Fibroblast of skin of left quadriceps (primary cell): ENCODE data around the gene KCNJ10.
A peak's percentile ranks its signal among the peaks of the same experiment; 100 is the strongest.

Experiments
- DNase-seq, 2 experiments: peaks; one replicate each; pipeline ENCODE4 v3.0.0-alpha.2; 2013; ENCODE audit warnings: low read depth in 2 of 2

KCNJ10 gene

GRCh38 chr1:160084771-160085321 is 14.9 kb upstream of the KCNJ10 start:
- no peak for DNase-seq

GRCh38 chr1:160083968-160084770 is 14.2 kb upstream of the KCNJ10 start:
- no peak for DNase-seq

- no peak for DNase-seq
These were observed 13.0 kb upstream of the KCNJ10 start for GRCh38 chr1:160082926-160083325.

- DNase-seq = no peak
These were observed 12.5 kb upstream of the KCNJ10 start for GRCh38 chr1:160082487-160082886.

- DNase-seq = no peak
These were observed 11.4 kb upstream of the KCNJ10 start, which contains the start of gene KCNJ9 for GRCh38 chr1:160081261-160081936. Gene KCNJ9, plus strand, starts transcription at chr1:160081538. Its CDS starts 2,493 bp downstream, at chr1:160084031.

- DNase-seq = no peak
These were observed 10.6 kb upstream of the KCNJ10 start for GRCh38 chr1:160080381-160081100.

- no peak for DNase-seq
These were observed 9.5 kb upstream of the KCNJ10 start for GRCh38 chr1:160079448-160079847.

GRCh38 chr1:160078512-160079195 is 8.7 kb upstream of the KCNJ10 start:
- no peak for DNase-seq

- DNase-seq = no peak
These were observed 7.5 kb upstream of the KCNJ10 start for GRCh38 chr1:160077486-160077885.

- DNase-seq = no peak
These were observed 6.3 kb upstream of the KCNJ10 start for GRCh38 chr1:160076295-160076694.

GRCh38 chr1:160075836-160076235 is 5.9 kb upstream of the KCNJ10 start:
- no peak for DNase-seq

- DNase-seq = no peak
These were observed 4.9 kb upstream of the KCNJ10 start for GRCh38 chr1:160074865-160075264.

- DNase-seq = no peak
These were observed 1.3 kb upstream of the KCNJ10 start for GRCh38 chr1:160071289-160071688.

GRCh38 chr1:160070243-160071163 is 543 bp upstream of the KCNJ10 start:
- DNase-seq = peak; percentile 16 to 28

GRCh38 chr1:160068225-160068624 is 1.7 kb downstream of the KCNJ10 start:
- DNase-seq = no peak

- no peak for DNase-seq
These were observed 2.9 kb downstream of the KCNJ10 start for GRCh38 chr1:160066829-160067745.

GRCh38 chr1:160064746-160065145 is 5.2 kb downstream of the KCNJ10 start:
- DNase-seq = no peak

GRCh38 chr1:160064164-160064563 is 5.8 kb downstream of the KCNJ10 start:
- DNase-seq = no peak

GRCh38 chr1:160063176-160063575 is 6.8 kb downstream of the KCNJ10 start:
- DNase-seq = no peak

GRCh38 chr1:160062230-160062532 is 7.8 kb downstream of the KCNJ10 start:
- no peak for DNase-seq
